Measurements from ENCODE around the gene FAM131C.

GRCh38 chr1:16117369-16117768, 43.9 kb upstream of the FAM131C start:
- TF ChIP-seq EZH2 (IDR thresholded peaks at IDR 0.05; ENCODE audit: low read depth) = no peak
- TF ChIP-seq, protein P1, sequence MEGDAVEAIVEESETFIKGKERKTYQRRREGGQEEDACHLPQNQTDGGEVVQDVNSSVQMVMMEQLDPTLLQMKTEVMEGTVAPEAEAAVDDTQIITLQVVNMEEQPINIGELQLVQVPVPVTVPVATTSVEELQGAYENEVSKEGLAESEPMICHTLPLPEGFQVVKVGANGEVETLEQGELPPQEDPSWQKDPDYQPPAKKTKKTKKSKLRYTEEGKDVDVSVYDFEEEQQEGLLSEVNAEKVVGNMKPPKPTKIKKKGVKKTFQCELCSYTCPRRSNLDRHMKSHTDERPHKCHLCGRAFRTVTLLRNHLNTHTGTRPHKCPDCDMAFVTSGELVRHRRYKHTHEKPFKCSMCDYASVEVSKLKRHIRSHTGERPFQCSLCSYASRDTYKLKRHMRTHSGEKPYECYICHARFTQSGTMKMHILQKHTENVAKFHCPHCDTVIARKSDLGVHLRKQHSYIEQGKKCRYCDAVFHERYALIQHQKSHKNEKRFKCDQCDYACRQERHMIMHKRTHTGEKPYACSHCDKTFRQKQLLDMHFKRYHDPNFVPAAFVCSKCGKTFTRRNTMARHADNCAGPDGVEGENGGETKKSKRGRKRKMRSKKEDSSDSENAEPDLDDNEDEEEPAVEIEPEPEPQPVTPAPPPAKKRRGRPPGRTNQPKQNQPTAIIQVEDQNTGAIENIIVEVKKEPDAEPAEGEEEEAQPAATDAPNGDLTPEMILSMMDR (conservative IDR thresholded peaks at IDR 0.05) = no peak
